Stomach smooth muscle (tissue), 2 donors: Measurements from ENCODE around the gene AMDHD2.
"Not testable (repeated sequence)": the region's sequence is repeated elsewhere in the genome, so short reads cannot be mapped to it uniquely, and the experiment has no call there.

Experiments used
- H3K27ac ChIP-seq: one replicate; pipeline ENCODE4 v1.7.0; 2013; ENCODE audit warnings: mild to moderate bottlenecking, low read length, inconsistent platforms
- H3K27me3 ChIP-seq, 2 donors: one replicate each; pipeline ENCODE4 v1.7.0; 2013; ENCODE audit warnings: low read length in 2 of 2; ENCODE audit not compliant: insufficient read depth in 2 of 2, control insufficient read depth in 1 of 2
- H3K36me3 ChIP-seq, 2 donors: one replicate each; pipeline ENCODE4 v1.7.0; 2013; ENCODE audit warnings: low read length in 2 of 2; ENCODE audit not compliant: control insufficient read depth in 2 of 2, insufficient read depth in 2 of 2
- H3K4me1 ChIP-seq: one replicate; pipeline ENCODE4 v1.7.0; 2013; ENCODE audit warnings: low read length; ENCODE audit not compliant: control insufficient read depth, insufficient read depth
- H3K4me3 ChIP-seq, 2 donors: one replicate each; pipeline ENCODE4 v1.7.0; 2013; ENCODE audit warnings: low read length in 2 of 2
- H3K9ac ChIP-seq, 2 donors: one replicate each; pipeline ENCODE4 v1.7.0; 2013; ENCODE audit warnings: low read length in 2 of 2, mild to moderate bottlenecking in 1 of 2
- H3K9me3 ChIP-seq, 2 donors: one replicate each; pipeline ENCODE4 v1.7.0; 2013; ENCODE audit warnings: low read length in 2 of 2; ENCODE audit not compliant: control insufficient read depth in 2 of 2
- donor health status: healthy.
- donor health status: Pancreatic carcinoma.

The AMDHD2 gene

DNA sequence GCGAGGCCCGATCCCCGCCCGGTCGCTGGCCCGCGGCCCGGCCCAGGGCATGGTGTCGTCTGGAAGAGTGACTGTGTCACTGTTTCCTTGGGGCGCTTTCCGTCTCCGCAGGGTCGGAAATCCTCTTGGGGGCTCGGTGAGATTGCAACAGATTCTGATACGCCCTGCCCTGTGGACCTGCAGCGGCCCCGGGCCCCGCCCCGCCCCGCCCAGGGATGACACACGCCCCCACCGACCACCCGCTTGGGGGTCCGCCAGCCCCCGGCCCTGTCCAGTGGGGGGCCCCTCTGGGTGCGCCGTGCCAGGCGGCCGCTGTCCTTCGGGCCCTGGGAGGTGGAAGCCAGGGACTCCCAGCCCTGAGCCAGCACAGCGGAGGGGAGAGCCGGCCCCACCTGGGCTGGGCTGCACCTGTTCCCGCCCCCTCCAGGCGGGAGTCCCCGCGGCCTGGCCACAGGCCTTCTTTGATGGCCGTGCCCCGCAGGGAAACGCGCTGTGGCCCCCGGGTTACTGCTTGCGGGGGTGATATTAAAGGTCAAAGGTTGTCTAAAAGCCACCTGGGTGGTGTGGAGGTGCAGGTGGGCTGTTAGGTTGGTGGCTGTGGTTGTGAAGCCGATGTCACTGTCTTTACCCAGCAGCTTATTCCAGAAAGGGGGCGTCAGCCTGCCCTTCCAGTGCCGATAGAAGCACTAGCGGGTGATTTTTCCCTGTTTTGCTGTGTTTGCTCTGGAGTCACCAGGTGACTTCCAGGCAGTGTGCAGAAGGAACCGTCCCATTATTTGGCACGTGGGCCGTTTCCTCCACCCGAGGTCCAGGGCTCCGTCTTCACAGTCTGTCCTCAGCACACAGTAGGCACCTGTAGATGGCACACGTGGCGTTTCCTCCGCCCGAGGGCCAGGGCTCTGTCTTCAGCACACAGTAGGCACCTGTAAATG, 44.5 kb upstream of the AMDHD2 start:
- Histone ChIP-seq H3K4me1 (peaks cover 42% of the 10 kb centered on the region), H3K27ac (no peak overlapping the region), H3K27me3 (peaks cover 12 to 24% of the 10 kb centered on the region in 2 donors), H3K36me3 (no peaks in the 10 kb centered on the region), H3K4me3 (peak overlapping the region; percentile 51 to 76), H3K9me3 (no peaks in the 10 kb centered on the region), H3K9ac (peak overlapping the region; percentile 29 to 55)

GRCh38 chr16:2476345-2476720, 43.8 kb upstream of the AMDHD2 start:
- H3K27me3 ChIP-seq = peaks cover 11 to 19% of the 10 kb centered on the region in 2 donors
- H3K4me1 ChIP-seq = peaks cover 36% of the 10 kb centered on the region
- no peaks in the 10 kb centered on the region for H3K9me3 ChIP-seq
- no peaks in the 10 kb centered on the region for H3K36me3 ChIP-seq
- H3K27ac ChIP-seq = no peak overlapping the region
- H3K9ac ChIP-seq = peak overlapping the region in 1 of 2 donors; percentile 55
- H3K4me3 ChIP-seq = peak overlapping the region in 1 of 2 donors; percentile 76

GRCh38 chr16:2476741-2477140, 43.4 kb upstream of the AMDHD2 start:
- H3K27ac ChIP-seq = no peak overlapping the region
- peaks cover 11 to 15% of the 10 kb centered on the region in 2 donors for H3K27me3 ChIP-seq
- no peak overlapping the region for H3K4me3 ChIP-seq
- H3K36me3 ChIP-seq = no peaks in the 10 kb centered on the region
- no peaks in the 10 kb centered on the region for H3K9me3 ChIP-seq
- H3K4me1 ChIP-seq = peaks cover 31% of the 10 kb centered on the region
- no peak overlapping the region for H3K9ac ChIP-seq

DNA sequence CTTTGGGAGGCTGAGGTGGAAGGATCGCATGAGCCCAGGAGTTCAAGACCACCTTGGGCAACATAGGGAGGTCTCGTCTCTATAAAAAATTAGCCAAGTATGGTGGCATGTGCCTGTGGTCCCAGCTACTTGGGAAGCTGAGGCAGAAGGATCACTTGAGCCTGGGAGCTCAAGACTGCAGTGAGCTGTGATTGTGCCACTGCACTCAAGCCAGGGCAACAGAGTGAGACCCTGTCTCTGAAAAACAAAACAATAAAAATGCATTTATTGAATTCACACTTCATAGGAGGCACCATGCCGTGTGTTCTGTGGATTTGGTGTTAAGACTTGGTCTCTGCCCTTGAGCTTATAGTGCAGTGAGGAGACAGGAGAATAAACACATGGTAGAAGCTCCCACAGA, 42.8 kb upstream of the AMDHD2 start:
- peaks cover 6 to 9% of the 10 kb centered on the region in 2 donors for H3K27me3 ChIP-seq
- H3K9me3 ChIP-seq = no peaks in the 10 kb centered on the region
- H3K4me1 ChIP-seq = peaks cover 28% of the 10 kb centered on the region
- H3K9ac ChIP-seq = no peak overlapping the region
- no peaks in the 10 kb centered on the region for H3K36me3 ChIP-seq
- no peak overlapping the region for H3K27ac ChIP-seq
- H3K4me3 ChIP-seq = no peak overlapping the region

DNA sequence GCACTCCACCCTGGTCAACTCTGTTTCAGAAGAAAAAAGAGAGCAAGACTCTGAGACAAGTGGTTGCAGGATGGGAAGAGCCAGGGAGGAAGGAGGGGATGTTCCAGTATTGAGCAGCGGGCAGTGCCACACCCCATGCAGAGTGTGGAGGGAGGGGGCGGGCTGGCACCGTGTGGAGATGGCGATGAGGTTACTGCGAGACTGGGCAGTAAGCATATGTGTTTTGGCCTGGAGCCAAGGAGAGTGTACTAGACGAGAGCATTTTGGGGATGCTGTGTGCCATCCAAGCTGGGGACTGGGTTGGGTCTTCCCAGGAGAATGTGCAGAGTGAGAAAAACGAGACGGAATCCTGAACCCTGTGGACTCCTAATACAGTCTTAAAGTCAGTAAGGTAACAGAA, 41.9 kb upstream of the AMDHD2 start:
- H3K36me3 ChIP-seq = no peaks in the 10 kb centered on the region
- H3K9me3 ChIP-seq = no peaks in the 10 kb centered on the region
- H3K27me3 ChIP-seq = no peaks in the 10 kb centered on the region
- H3K9ac ChIP-seq = no peak overlapping the region
- peaks cover 34% of the 10 kb centered on the region for H3K4me1 ChIP-seq
- no peak overlapping the region for H3K4me3 ChIP-seq
- no peak overlapping the region for H3K27ac ChIP-seq

DNA sequence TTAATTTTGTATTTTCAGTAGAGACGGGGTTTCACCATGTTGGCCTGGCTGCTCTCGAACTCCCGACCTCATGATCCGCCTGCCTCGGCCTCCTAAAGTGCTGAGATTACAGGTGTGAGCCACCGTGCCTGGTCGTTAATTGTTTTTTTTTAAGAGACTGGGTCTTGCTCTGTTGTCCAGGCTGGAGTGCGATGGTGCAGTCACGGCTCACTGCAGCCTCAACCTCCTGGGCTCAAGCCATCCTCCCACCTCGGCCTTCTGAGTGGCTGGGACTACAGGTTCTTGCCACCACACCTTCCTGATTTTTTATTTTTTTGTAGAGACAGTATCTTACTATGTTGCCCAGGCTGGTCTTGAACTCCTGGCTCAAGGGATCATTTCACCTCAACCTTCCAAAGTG, 40.2 kb upstream of the AMDHD2 start:
- not testable (repeated sequence) for H3K27me3 ChIP-seq, H3K4me3 ChIP-seq, H3K36me3 ChIP-seq, H3K27ac ChIP-seq, H3K9ac ChIP-seq, H3K9me3 ChIP-seq
- H3K4me1 ChIP-seq = peaks cover 37% of the 10 kb centered on the region

DNA sequence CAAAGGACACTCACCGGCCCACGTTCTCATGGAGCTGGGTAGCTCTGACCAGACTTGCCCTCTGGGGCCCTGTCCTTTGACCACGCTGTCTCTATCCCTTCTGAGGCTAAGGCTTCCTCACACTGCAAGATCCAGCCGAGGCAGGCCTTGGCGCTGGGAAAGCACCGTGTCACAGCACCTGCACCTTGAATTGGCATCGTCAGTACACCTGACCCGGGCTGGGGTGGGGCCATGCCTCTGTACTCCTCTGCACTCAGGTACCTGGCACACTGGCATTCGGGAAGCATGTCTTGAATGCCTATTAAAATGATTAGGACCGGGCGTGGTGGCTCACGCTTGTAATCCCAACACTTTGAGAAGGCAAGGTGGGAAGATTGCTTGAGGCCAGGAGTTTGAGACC, 39.2 kb upstream of the AMDHD2 start:
- H3K36me3 ChIP-seq = no peaks in the 10 kb centered on the region
- H3K9ac ChIP-seq = no peak overlapping the region
- no peak overlapping the region for H3K27ac ChIP-seq

GRCh38 chr16:2481676-2482075, 38.5 kb upstream of the AMDHD2 start:
- Histone ChIP-seq H3K9ac (peak overlapping the region in 1 of 2 donors; percentile 74), H3K27ac (no peak overlapping the region)

More for the DNA sequence above, 39.2 kb upstream of the AMDHD2 start:
- H3K4me1 ChIP-seq = peaks cover 34% of the 10 kb centered on the region
- H3K27me3 ChIP-seq = no peaks in the 10 kb centered on the region
- no peaks in the 10 kb centered on the region for H3K9me3 ChIP-seq
- no peak overlapping the region for H3K4me3 ChIP-seq

GRCh38 chr16:2482249-2482648, 37.9 kb upstream of the AMDHD2 start:
- Histone ChIP-seq H3K9me3 (no peaks in the 10 kb centered on the region), H3K4me1 (peaks cover 39% of the 10 kb centered on the region), H3K27me3 (no peaks in the 10 kb centered on the region), H3K27ac (peak overlapping the region; percentile 88), H3K9ac (peak overlapping the region; percentile 74 to 80), H3K36me3 (no peaks in the 10 kb centered on the region), H3K4me3 (peak overlapping the region; percentile 25 to 71)

More at GRCh38 chr16:2481676-2482075, 38.5 kb upstream of the AMDHD2 start:
- H3K4me1 ChIP-seq = peaks cover 34% of the 10 kb centered on the region
- H3K27me3 ChIP-seq = no peaks in the 10 kb centered on the region
- no peaks in the 10 kb centered on the region for H3K36me3 ChIP-seq
- no peaks in the 10 kb centered on the region for H3K9me3 ChIP-seq
- no peak overlapping the region for H3K4me3 ChIP-seq

GRCh38 chr16:2482708-2483534, 37.2 kb upstream of the AMDHD2 start:
- H3K4me1 ChIP-seq = peaks cover 43% of the 10 kb centered on the region
- no peaks in the 10 kb centered on the region for H3K36me3 ChIP-seq
- peak overlapping the region; percentile 74 to 80 for H3K9ac ChIP-seq
- peak overlapping the region; percentile 88 for H3K27ac ChIP-seq
- H3K27me3 ChIP-seq = no peaks in the 10 kb centered on the region
- peak overlapping the region; percentile 62 to 71 for H3K4me3 ChIP-seq
- H3K9me3 ChIP-seq = no peaks in the 10 kb centered on the region
